GM23338 (cell line): Measurements from ENCODE around the gene ARID1B. TPM values are rescaled to one million over a fixed set of nuclear protein-coding genes. Genes with fewer than 3 reads are reported as not detected.

Source experiments
- ATAC-seq: fragments of 200-7000 bp; cut with Tn5 transposase; 3 replicates; pipeline ENCODE4 v1.9.1; 2020
- DNase-seq: peaks from one replicate; pipeline ENCODE4 v3.0.0-alpha.2; 2015; ENCODE audit warnings: low spot score
- H2AFZ ChIP-seq: fragments of 200-600 bp; sonication (generic); 2 replicates; pipeline ENCODE4 v1.8.0; 2016; ENCODE audit warnings: antibody characterized with exemption, mild to moderate bottlenecking, moderate library complexity
- H3F3A ChIP-seq: fragments of 200-600 bp; sonication (generic); replicated peaks from 2 replicates; pipeline ENCODE4 v1.8.0; 2017; ENCODE audit warnings: antibody characterized with exemption, mixed run types, low read depth
- H3K27ac ChIP-seq: fragments of 200-600 bp; sonication (generic); 2 replicates; pipeline ENCODE4 v1.6.1; 2016; ENCODE audit warnings: low read depth
- H3K27me3 ChIP-seq: fragments of 200-600 bp; sonication (generic); 2 replicates; pipeline ENCODE4 v1.8.0; 2016; ENCODE audit warnings: mild to moderate bottlenecking, mixed run types, moderate library complexity; ENCODE audit not compliant: insufficient read depth
- H3K36me3 ChIP-seq: fragments of 200-600 bp; sonication (generic); 2 replicates; pipeline ENCODE4 v1.8.0; 2016; ENCODE audit warnings: mild to moderate bottlenecking; ENCODE audit not compliant: insufficient read depth
- H3K4me1 ChIP-seq: fragments of 200-600 bp; sonication (generic); 2 replicates; pipeline ENCODE4 v1.8.0; 2016; ENCODE audit warnings: mild to moderate bottlenecking, moderate library complexity; ENCODE audit not compliant: insufficient read depth
- H3K4me2 ChIP-seq: fragments of 200-600 bp; sonication (generic); 2 replicates; pipeline ENCODE4 v1.7.1; 2017; ENCODE audit warnings: mixed run types
- H3K4me3 ChIP-seq: fragments of 200-600 bp; sonication (generic); 2 replicates; pipeline ENCODE4 v1.6.1; 2016; ENCODE audit warnings: mixed run types
- H3K79me2 ChIP-seq: fragments of 200-600 bp; sonication (generic); replicated peaks from 2 replicates; pipeline ENCODE4 v1.8.0; 2017; ENCODE audit warnings: mild to moderate bottlenecking; ENCODE audit not compliant: insufficient read depth
- H3K9me2 ChIP-seq: fragments of 200-600 bp; sonication (generic); 2 replicates; pipeline ENCODE4 v1.8.0; 2017; ENCODE audit not compliant: insufficient read depth
- H4K20me1 ChIP-seq: fragments of 200-600 bp; sonication (generic); replicated peaks from 2 replicates; pipeline ENCODE4 v1.8.0; 2017; ENCODE audit warnings: mild to moderate bottlenecking; ENCODE audit not compliant: insufficient read depth
- H3K27ac Mint-ChIP-seq: 2 replicates; pipeline ENCODE4 v1.8.0; 2020; ENCODE audit warnings: inconsistent platforms, mild to moderate bottlenecking, moderate library complexity, mixed read lengths
- H3K27me3 Mint-ChIP-seq: 3 replicates; pipeline ENCODE4 v1.8.0; 2022; ENCODE audit warnings: low read depth, mild to moderate bottlenecking, moderate library complexity, mixed read lengths, inconsistent platforms; ENCODE audit not compliant: insufficient read depth, poor library complexity
- H3K36me3 Mint-ChIP-seq: 3 replicates; pipeline ENCODE4 v1.8.0; 2021; ENCODE audit warnings: low read depth, mild to moderate bottlenecking, inconsistent platforms, moderate library complexity, mixed read lengths
- H3K4me1 Mint-ChIP-seq: 3 replicates; pipeline ENCODE4 v1.8.0; 2020; ENCODE audit warnings: mild to moderate bottlenecking, inconsistent platforms, mixed read lengths
- H3K4me3 Mint-ChIP-seq: 3 replicates; pipeline ENCODE4 v1.8.0; 2021; ENCODE audit warnings: moderate library complexity, mild to moderate bottlenecking, inconsistent platforms, mixed read lengths
- H3K9me3 Mint-ChIP-seq: 3 replicates; pipeline ENCODE4 v1.8.0; 2020; ENCODE audit warnings: moderate library complexity, mild to moderate bottlenecking, inconsistent platforms, mixed read lengths
- EZH2 ChIP-seq: fragments of 200-600 bp; sonication (generic); IDR thresholded peaks from one replicate; pipeline ENCODE4 v1.8.0; 2017; ENCODE audit warnings: antibody characterized with exemption, mild to moderate bottlenecking, low read depth; ENCODE audit not compliant: unreplicated experiment
- EZH2phosphoT487 ChIP-seq: fragments of 200-600 bp; sonication (generic); IDR thresholded peaks from one replicate; pipeline ENCODE4 v1.8.1; 2018; ENCODE audit warnings: antibody characterized with exemption; ENCODE audit not compliant: unreplicated experiment
- NANOG ChIP-seq: IDR thresholded peaks from 2 replicates; pipeline ENCODE4 v1.6.1; 2016; ENCODE audit warnings: antibody characterized with exemption, borderline replicate concordance
- POLR2AphosphoS5 ChIP-seq: IDR thresholded peaks from 2 replicates; pipeline ENCODE4 v1.6.1; 2016; ENCODE audit warnings: antibody characterized with exemption, low read depth
- ZNF114 ChIP-seq: fragments of 250-450 bp; sonication (Bioruptor Pico); IDR thresholded peaks from 2 replicates; pipeline ENCODE4 v1.5.0; 2020; ENCODE audit warnings: mild to moderate bottlenecking, moderate library complexity
- ZNF331 ChIP-seq: fragments of 250-450 bp; sonication (Bioruptor Pico); IDR thresholded peaks from 2 replicates; pipeline ENCODE4 v1.5.0; 2020; ENCODE audit warnings: low read depth, mild to moderate bottlenecking, moderate library complexity
- polyA plus RNA-seq: library from polyadenylated mRNA; unstranded; fragments of >200 nt; fragmentation: Nextera tagmentation; extraction: Ambion mirVana; gene quantifications from 2 replicates; pipeline ENCODE4 v1.2.1, GENCODE V29; 2016
- total RNA-seq: library from RNA; depleted of rRNA; stranded (reverse); fragments of >200 nt; shearing (Covaris generic); gene quantifications from 2 replicates; pipeline ENCODE4 v1.2.3, GENCODE V29; 2014
- TF ChIP-seq, protein P1 (sequence below): IDR thresholded peaks from one replicate; pipeline ENCODE4 v1.6.1; 2018; ENCODE audit warnings: antibody characterized with exemption; ENCODE audit not compliant: unreplicated experiment
- TF ChIP-seq, protein P2 (sequence below): fragments of 250-450 bp; sonication (Bioruptor Pico); IDR thresholded peaks from 2 replicates; pipeline ENCODE4 v1.5.0; 2020; ENCODE audit warnings: mild to moderate bottlenecking, moderate library complexity
- TF ChIP-seq, protein P3 (sequence below), 2 experiments: fragments of 200-600 bp in 1 of 2; sonication (generic) in 1 of 2; conservative IDR thresholded peaks; 2 replicates each; pipeline versions ENCODE4 v1.5.1 to v1.6.1; 2016 to 2017; ENCODE audit warnings: antibody characterized with exemption in 2 of 2, low read depth in 2 of 2, mild to moderate bottlenecking in 2 of 2, moderate library complexity in 1 of 2

ARID1B gene
- total and polyA plus RNA-seq, 2 experiments from 2014 or later, result 59.3 to 72.2 TPM

DNA sequence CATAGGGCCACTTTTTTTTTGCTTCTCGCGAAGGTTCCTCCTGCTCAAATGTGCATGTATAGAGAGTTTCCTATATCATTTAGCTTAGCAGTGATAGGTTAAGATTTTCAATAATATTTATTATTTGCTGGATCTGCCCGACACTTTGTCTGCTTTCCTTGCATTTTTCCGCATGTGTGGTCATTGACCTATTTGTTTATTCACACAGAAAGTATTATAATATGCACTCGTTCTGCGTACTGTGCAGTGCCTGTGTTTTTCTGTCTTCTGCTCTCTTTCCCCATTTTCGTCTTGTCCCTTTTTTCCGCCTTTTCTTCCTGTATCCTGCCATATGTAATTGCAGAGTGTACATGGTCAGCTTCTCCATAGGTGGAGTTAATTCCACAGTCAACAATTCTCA is 290.3 kb downstream of the ARID1B start (continued):
- TF ChIP-seq, protein P1, sequence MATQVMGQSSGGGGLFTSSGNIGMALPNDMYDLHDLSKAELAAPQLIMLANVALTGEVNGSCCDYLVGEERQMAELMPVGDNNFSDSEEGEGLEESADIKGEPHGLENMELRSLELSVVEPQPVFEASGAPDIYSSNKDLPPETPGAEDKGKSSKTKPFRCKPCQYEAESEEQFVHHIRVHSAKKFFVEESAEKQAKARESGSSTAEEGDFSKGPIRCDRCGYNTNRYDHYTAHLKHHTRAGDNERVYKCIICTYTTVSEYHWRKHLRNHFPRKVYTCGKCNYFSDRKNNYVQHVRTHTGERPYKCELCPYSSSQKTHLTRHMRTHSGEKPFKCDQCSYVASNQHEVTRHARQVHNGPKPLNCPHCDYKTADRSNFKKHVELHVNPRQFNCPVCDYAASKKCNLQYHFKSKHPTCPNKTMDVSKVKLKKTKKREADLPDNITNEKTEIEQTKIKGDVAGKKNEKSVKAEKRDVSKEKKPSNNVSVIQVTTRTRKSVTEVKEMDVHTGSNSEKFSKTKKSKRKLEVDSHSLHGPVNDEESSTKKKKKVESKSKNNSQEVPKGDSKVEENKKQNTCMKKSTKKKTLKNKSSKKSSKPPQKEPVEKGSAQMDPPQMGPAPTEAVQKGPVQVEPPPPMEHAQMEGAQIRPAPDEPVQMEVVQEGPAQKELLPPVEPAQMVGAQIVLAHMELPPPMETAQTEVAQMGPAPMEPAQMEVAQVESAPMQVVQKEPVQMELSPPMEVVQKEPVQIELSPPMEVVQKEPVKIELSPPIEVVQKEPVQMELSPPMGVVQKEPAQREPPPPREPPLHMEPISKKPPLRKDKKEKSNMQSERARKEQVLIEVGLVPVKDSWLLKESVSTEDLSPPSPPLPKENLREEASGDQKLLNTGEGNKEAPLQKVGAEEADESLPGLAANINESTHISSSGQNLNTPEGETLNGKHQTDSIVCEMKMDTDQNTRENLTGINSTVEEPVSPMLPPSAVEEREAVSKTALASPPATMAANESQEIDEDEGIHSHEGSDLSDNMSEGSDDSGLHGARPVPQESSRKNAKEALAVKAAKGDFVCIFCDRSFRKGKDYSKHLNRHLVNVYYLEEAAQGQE, result no peak
- TF ChIP-seq EZH2phosphoT487, result no peak

DNA sequence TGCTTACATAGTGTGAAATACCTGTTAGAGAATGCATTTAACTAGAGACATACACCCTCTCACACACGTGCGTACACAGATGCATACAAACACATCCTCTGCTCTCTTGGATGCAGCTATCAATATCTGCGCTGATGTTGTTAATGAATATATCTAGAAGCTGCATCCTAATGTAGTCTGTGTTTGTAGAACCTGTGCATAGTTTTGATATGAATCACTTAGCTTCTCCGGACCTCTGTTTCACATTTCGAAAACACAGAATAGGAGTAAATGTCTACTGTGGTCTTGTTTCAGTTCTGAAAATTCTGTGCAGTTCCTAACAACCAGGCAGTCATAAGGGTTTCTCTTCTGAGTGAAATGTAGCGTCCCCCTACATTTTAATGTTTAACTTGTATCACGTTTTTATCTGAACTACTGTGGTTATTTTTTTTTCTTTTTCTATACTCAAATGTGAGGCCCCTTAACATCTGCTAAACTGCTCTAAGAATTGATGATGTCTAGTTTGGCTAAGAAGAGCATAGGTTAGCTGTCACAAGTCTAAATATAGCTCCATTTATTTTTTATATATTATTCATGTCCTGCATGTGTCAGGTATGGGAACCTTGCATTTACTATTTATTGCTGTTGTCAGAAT is 291.6 kb downstream of the ARID1B start:
- no peak overlapping the region for H3K4me2 ChIP-seq
- no peak for ATAC-seq
- no peaks in the 10 kb centered on the region for H3K9me3 Mint-ChIP-seq
- no peaks in the 10 kb centered on the region for H3F3A ChIP-seq
- peaks cover 35% of the 10 kb centered on the region for H3K4me1 ChIP-seq
- H3K27ac ChIP-seq, result 0 out of 2 replicates have a peak overlapping the region, but pooled peaks have one; percentile 35
- H3K4me3 Mint-ChIP-seq, result no peak overlapping the region
- peaks cover 51% of the 10 kb centered on the region for H3K4me1 Mint-ChIP-seq
- H3K4me3 ChIP-seq, result no peak overlapping the region
- H3K9me2 ChIP-seq, result no peaks in the 10 kb centered on the region
- H4K20me1 ChIP-seq, result no peaks in the 10 kb centered on the region
- H3K27ac Mint-ChIP-seq, result no peak overlapping the region
- H3K27me3 ChIP-seq, result no peaks in the 10 kb centered on the region
- H2AFZ ChIP-seq, result no peak overlapping the region
- peaks cover 85% of the 10 kb centered on the region for H3K79me2 ChIP-seq
- H3K36me3 Mint-ChIP-seq, result no peaks in the 10 kb centered on the region
- DNase-seq, result no peak
- peaks cover 2% of the 10 kb centered on the region for H3K27me3 Mint-ChIP-seq
- H3K36me3 ChIP-seq, result no peaks in the 10 kb centered on the region
- TF ChIP-seq ZNF114 (CRISPR knock-in tag) (no peak), NANOG (no peak), ZNF331 (CRISPR knock-in tag) (no peak), POLR2AphosphoS5 (no peak), EZH2 (no peak)
- TF ChIP-seq, protein P2, sequence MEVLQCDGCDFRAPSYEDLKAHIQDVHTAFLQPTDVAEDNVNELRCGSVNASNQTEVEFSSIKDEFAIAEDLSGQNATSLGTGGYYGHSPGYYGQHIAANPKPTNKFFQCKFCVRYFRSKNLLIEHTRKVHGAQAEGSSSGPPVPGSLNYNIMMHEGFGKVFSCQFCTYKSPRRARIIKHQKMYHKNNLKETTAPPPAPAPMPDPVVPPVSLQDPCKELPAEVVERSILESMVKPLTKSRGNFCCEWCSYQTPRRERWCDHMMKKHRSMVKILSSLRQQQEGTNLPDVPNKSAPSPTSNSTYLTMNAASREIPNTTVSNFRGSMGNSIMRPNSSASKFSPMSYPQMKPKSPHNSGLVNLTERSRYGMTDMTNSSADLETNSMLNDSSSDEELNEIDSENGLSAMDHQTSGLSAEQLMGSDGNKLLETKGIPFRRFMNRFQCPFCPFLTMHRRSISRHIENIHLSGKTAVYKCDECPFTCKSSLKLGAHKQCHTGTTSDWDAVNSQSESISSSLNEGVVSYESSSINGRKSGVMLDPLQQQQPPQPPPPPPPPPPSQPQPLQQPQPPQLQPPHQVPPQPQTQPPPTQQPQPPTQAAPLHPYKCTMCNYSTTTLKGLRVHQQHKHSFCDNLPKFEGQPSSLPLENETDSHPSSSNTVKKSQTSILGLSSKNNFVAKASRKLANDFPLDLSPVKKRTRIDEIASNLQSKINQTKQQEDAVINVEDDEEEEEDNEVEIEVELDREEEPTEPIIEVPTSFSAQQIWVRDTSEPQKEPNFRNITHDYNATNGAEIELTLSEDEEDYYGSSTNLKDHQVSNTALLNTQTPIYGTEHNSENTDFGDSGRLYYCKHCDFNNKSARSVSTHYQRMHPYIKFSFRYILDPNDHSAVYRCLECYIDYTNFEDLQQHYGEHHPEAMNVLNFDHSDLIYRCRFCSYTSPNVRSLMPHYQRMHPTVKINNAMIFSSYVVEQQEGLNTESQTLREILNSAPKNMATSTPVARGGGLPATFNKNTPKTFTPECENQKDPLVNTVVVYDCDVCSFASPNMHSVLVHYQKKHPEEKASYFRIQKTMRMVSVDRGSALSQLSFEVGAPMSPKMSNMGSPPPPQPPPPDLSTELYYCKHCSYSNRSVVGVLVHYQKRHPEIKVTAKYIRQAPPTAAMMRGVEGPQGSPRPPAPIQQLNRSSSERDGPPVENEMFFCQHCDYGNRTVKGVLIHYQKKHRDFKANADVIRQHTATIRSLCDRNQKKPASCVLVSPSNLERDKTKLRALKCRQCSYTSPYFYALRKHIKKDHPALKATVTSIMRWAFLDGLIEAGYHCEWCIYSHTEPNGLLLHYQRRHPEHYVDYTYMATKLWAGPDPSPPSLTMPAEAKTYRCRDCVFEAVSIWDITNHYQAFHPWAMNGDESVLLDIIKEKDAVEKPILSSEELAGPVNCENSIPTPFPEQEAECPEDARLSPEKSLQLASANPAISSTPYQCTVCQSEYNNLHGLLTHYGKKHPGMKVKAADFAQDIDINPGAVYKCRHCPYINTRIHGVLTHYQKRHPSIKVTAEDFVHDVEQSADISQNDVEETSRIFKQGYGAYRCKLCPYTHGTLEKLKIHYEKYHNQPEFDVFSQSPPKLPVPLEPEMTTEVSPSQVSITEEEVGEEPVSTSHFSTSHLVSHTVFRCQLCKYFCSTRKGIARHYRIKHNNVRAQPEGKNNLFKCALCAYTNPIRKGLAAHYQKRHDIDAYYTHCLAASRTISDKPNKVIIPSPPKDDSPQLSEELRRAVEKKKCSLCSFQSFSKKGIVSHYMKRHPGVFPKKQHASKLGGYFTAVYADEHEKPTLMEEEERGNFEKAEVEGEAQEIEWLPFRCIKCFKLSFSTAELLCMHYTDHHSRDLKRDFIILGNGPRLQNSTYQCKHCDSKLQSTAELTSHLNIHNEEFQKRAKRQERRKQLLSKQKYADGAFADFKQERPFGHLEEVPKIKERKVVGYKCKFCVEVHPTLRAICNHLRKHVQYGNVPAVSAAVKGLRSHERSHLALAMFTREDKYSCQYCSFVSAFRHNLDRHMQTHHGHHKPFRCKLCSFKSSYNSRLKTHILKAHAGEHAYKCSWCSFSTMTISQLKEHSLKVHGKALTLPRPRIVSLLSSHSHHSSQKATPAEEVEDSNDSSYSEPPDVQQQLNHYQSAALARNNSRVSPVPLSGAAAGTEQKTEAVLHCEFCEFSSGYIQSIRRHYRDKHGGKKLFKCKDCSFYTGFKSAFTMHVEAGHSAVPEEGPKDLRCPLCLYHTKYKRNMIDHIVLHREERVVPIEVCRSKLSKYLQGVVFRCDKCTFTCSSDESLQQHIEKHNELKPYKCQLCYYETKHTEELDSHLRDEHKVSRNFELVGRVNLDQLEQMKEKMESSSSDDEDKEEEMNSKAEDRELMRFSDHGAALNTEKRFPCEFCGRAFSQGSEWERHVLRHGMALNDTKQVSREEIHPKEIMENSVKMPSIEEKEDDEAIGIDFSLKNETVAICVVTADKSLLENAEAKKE (CRISPR knock-in tag), result no peak
- TF ChIP-seq, protein P3, sequence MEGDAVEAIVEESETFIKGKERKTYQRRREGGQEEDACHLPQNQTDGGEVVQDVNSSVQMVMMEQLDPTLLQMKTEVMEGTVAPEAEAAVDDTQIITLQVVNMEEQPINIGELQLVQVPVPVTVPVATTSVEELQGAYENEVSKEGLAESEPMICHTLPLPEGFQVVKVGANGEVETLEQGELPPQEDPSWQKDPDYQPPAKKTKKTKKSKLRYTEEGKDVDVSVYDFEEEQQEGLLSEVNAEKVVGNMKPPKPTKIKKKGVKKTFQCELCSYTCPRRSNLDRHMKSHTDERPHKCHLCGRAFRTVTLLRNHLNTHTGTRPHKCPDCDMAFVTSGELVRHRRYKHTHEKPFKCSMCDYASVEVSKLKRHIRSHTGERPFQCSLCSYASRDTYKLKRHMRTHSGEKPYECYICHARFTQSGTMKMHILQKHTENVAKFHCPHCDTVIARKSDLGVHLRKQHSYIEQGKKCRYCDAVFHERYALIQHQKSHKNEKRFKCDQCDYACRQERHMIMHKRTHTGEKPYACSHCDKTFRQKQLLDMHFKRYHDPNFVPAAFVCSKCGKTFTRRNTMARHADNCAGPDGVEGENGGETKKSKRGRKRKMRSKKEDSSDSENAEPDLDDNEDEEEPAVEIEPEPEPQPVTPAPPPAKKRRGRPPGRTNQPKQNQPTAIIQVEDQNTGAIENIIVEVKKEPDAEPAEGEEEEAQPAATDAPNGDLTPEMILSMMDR (conservative IDR thresholded peaks at IDR 0.05; ENCODE audit: low read depth in 2 of 2), result no peak
- TF ChIP-seq, protein P1, result no peak
